HG02938 (cell line): ENCODE measurements around the gene SPAG17.

Experiments used
- ATAC-seq: cut with Tn5 transposase; IDR thresholded peaks from one replicate; pipeline ENCODE4 v1.9.1; 2021; ENCODE audit warnings: mild to moderate bottlenecking, moderate library complexity; ENCODE audit not compliant: unreplicated experiment

The SPAG17 gene

GRCh38 chr1:118081387-118081786 lies 103.6 kb downstream of the SPAG17 start:
- no peak for ATAC-seq

- no peak for ATAC-seq
Observed at GRCh38 chr1:118077331-118078045, 107.5 kb downstream of the SPAG17 start.

- no peak for ATAC-seq
Observed at GRCh38 chr1:118075116-118075515, 109.9 kb downstream of the SPAG17 start.

GRCh38 chr1:118073648-118074435 lies 111.2 kb downstream of the SPAG17 start:
- ATAC-seq: no peak

GRCh38 chr1:118049981-118050380 lies 135.0 kb downstream of the SPAG17 start:
- ATAC-seq: no peak

- ATAC-seq: no peak
Observed at GRCh38 chr1:118047650-118048224, 137.3 kb downstream of the SPAG17 start.

GRCh38 chr1:118047006-118047649 lies 137.9 kb downstream of the SPAG17 start:
- ATAC-seq: no peak

GRCh38 chr1:118043624-118044023 lies 141.4 kb downstream of the SPAG17 start:
- no peak for ATAC-seq

GRCh38 chr1:118042501-118042900 lies 142.5 kb downstream of the SPAG17 start:
- no peak for ATAC-seq

GRCh38 chr1:118039170-118039569 lies 145.9 kb downstream of the SPAG17 start:
- no peak for ATAC-seq

- ATAC-seq: no peak
Observed at GRCh38 chr1:118032883-118033282, 152.1 kb downstream of the SPAG17 start.

GRCh38 chr1:118028267-118028666 lies 156.8 kb downstream of the SPAG17 start:
- no peak for ATAC-seq

- no peak for ATAC-seq
Observed at GRCh38 chr1:118023199-118023598, 161.8 kb downstream of the SPAG17 start.

GRCh38 chr1:118021668-118022067 lies 163.4 kb downstream of the SPAG17 start:
- no peak for ATAC-seq

GRCh38 chr1:118018060-118018459 lies 167.0 kb downstream of the SPAG17 start:
- no peak for ATAC-seq

- ATAC-seq: no peak
Observed at GRCh38 chr1:118013938-118014337, 171.1 kb downstream of the SPAG17 start.

- no peak for ATAC-seq
Observed at GRCh38 chr1:118013336-118013735, 171.7 kb downstream of the SPAG17 start.

GRCh38 chr1:118012515-118013124 lies 172.4 kb downstream of the SPAG17 start:
- ATAC-seq: no peak

- no peak for ATAC-seq
Observed at GRCh38 chr1:118008011-118008410, 177.0 kb downstream of the SPAG17 start.

- ATAC-seq: no peak
Observed at GRCh38 chr1:118007391-118007790, 177.6 kb downstream of the SPAG17 start.

GRCh38 chr1:118004312-118004711 lies 180.7 kb downstream of the SPAG17 start:
- no peak for ATAC-seq
